HCEC 1CT (cell line): ENCODE results near the gene ZP2.
"Not testable (repeated sequence)": the region's sequence is repeated elsewhere in the genome, so short reads cannot be mapped to it uniquely, and the experiment has no call there.

Experiments used
- DNase-seq: peaks from one replicate; pipeline ENCODE4 v3.0.0-alpha.2; 2017

Gene ZP2

GRCh38 chr16:21169249-21169981 lies 42.0 kb downstream of the ZP2 start:
- DNase-seq: peak; percentile 35

- no peak for DNase-seq
Measured at GRCh38 chr16:21167929-21168602, 43.3 kb downstream of the ZP2 start.

- DNase-seq: peak; percentile 97
Measured at GRCh38 chr16:21167360-21167759, 44.0 kb downstream of the ZP2 start.

GRCh38 chr16:21166561-21166961 lies 44.8 kb downstream of the ZP2 start:
- DNase-seq: no peak

- no peak for DNase-seq
Measured at GRCh38 chr16:21164521-21165168, 46.7 kb downstream of the ZP2 start.

GRCh38 chr16:21163576-21163975 lies 47.8 kb downstream of the ZP2 start:
- DNase-seq: peak; percentile 47

GRCh38 chr16:21162661-21163151 lies 48.7 kb downstream of the ZP2 start:
- no peak for DNase-seq

GRCh38 chr16:21161211-21161610 lies 50.2 kb downstream of the ZP2 start:
- DNase-seq: no peak

GRCh38 chr16:21160276-21160675 lies 51.1 kb downstream of the ZP2 start:
- no peak for DNase-seq

GRCh38 chr16:21159281-21159951 lies 52.0 kb downstream of the ZP2 start:
- no peak for DNase-seq

- DNase-seq: peak; percentile 78
Measured at GRCh38 chr16:21158208-21159110, 52.9 kb downstream of the ZP2 start, which contains the start of gene LDAF1. TSS of gene LDAF1 (plus strand) at chr16:21158674. CDS start at chr16:21161183, 2,509 bp downstream.

GRCh38 chr16:21157632-21158031 lies 53.7 kb downstream of the ZP2 start:
- DNase-seq: no peak

- peak; percentile 79 for DNase-seq
Measured at GRCh38 chr16:21156767-21157467, 54.5 kb downstream of the ZP2 start.

GRCh38 chr16:21156011-21156410 lies 55.4 kb downstream of the ZP2 start:
- not testable (repeated sequence) for DNase-seq

GRCh38 chr16:21153124-21153729 lies 58.1 kb downstream of the ZP2 start:
- DNase-seq: not testable (repeated sequence)

GRCh38 chr16:21152160-21153030 lies 59.0 kb downstream of the ZP2 start:
- DNase-seq: not testable (repeated sequence)

GRCh38 chr16:21150375-21151001 lies 60.9 kb downstream of the ZP2 start, which contains the start of gene DNAH3:
TSS of gene DNAH3 (minus strand) at chr16:21150846. CDS start at chr16:21150319, 527 bp downstream.
- DNase-seq: no peak
